B cell (primary cell): ENCODE results near the gene XPC. TPM values are rescaled to one million over a fixed set of nuclear protein-coding genes. Genes with fewer than 3 reads are reported as not detected.

Source experiments
- ATAC-seq: fragments of 200-7000 bp; cut with Tn5 transposase; one replicate; pipeline ENCODE4 v1.10.0; 2021; ENCODE audit warnings: low read depth, mild to moderate bottlenecking, moderate number of reproducible peaks, moderate library complexity
- CTCF ChIA-PET: fragments of 350-600 bp; sonication (Branson Sonifier 250); formaldehyde crosslinking; loops from one replicate; lab custom pipeline; 2021; ENCODE audit warnings: antibody characterized with exemption, inconsistent platforms; lab: Charles Lee
- POLR2A ChIA-PET: fragments of 350-600 bp; sonication (Branson Sonifier 250); formaldehyde crosslinking; loops from one replicate; lab custom pipeline; 2021; ENCODE audit warnings: antibody characterized with exemption; lab: Charles Lee
- DNase-seq: peaks from one replicate; pipeline ENCODE4 v3.0.0; 2013
- H2AFZ ChIP-seq: 2 replicates; pipeline ENCODE4 v1.6.1; 2012; ENCODE audit warnings: mild to moderate bottlenecking, low read depth, low read length; ENCODE audit not compliant: insufficient read depth, poor library complexity, severe bottlenecking
- H3K27ac ChIP-seq, 2 donors: 1 replicate in 1 of 2; 2 replicates in 1 of 2; pipeline ENCODE4 v1.5.1; 2012 to 2013; ENCODE audit warnings: low read length in 2 of 2, mild to moderate bottlenecking in 2 of 2, moderate library complexity in 1 of 2
- H3K27me3 ChIP-seq, 4 experiments: fragments of 200-600 bp in 1 of 4; sonication (generic) in 1 of 4; replicated peaks in 1 of 4; 1 replicate in 2 of 4; 2 replicates in 2 of 4; pipeline versions ENCODE4 v1.6.1 to v1.7.0; 2013 to 2016; ENCODE audit warnings: low read length in 3 of 4, mild to moderate bottlenecking in 2 of 4, mixed read lengths in 1 of 4, moderate library complexity in 1 of 4; ENCODE audit not compliant: insufficient read depth in 4 of 4, control insufficient read depth in 3 of 4; ENCODE audit errors: control extremely low read depth in 1 of 4
- H3K36me3 ChIP-seq, 2 experiments: replicated peaks in 1 of 2; 1 replicate in 1 of 2; 2 replicates in 1 of 2; pipeline versions ENCODE4 v1.6.1 to v1.7.1; 2013; ENCODE audit warnings: low read length in 1 of 2; ENCODE audit not compliant: insufficient read depth in 2 of 2, control insufficient read depth in 1 of 2; ENCODE audit errors: control extremely low read depth in 1 of 2, extremely low read depth in 1 of 2
- H3K4me1 ChIP-seq, 2 donors: fragments of 200-600 bp in 1 of 2; sonication (generic) in 1 of 2; 1 replicate in 1 of 2; 2 replicates in 1 of 2; pipeline versions ENCODE4 v1.5.1 to v1.6.1; 2013 to 2017; ENCODE audit warnings: low read length in 2 of 2; ENCODE audit not compliant: control insufficient read depth in 2 of 2, insufficient read depth in 2 of 2
- H3K4me2 ChIP-seq: replicated peaks from 2 replicates; pipeline ENCODE3; 2012; ENCODE audit warnings: mild to moderate bottlenecking, low read depth, low read length; ENCODE audit not compliant: poor library complexity, severe bottlenecking
- H3K4me3 ChIP-seq, 5 experiments: fragments of 200-600 bp in 1 of 5; sonication (generic) in 1 of 5; 1 replicate in 3 of 5; 2 replicates in 2 of 5; pipeline versions ENCODE4 v1.5.1 to v1.7.0; 2011 to 2016; ENCODE audit warnings: low read length in 4 of 5, mild to moderate bottlenecking in 4 of 5, low read depth in 2 of 5, control low read depth in 1 of 5, moderate library complexity in 1 of 5; ENCODE audit not compliant: insufficient read depth in 1 of 5; ENCODE audit errors: control extremely low read depth in 1 of 5, extremely low read depth in 1 of 5
- H3K79me2 ChIP-seq: fragments of 200-600 bp; sonication (generic); one replicate; pipeline ENCODE4 v1.6.0; 2016; ENCODE audit warnings: low read length; ENCODE audit not compliant: control insufficient read depth, insufficient read depth
- H3K9ac ChIP-seq: fragments of 200-600 bp; sonication (generic); 2 replicates; pipeline ENCODE4 v1.6.1; 2017; ENCODE audit warnings: mild to moderate bottlenecking, low read length, moderate library complexity
- H3K9me3 ChIP-seq, 3 donors: one replicate each; pipeline versions ENCODE4 v1.6.1 to v1.7.1; 2013; ENCODE audit warnings: low read length in 2 of 3; ENCODE audit not compliant: control insufficient read depth in 2 of 3, insufficient read depth in 1 of 3; ENCODE audit errors: control extremely low read depth in 1 of 3
- H4K20me1 ChIP-seq: 2 replicates; pipeline ENCODE4 v1.6.0; 2012; ENCODE audit warnings: mild to moderate bottlenecking, low read length; ENCODE audit not compliant: insufficient read depth, control insufficient read depth, poor library complexity, severe bottlenecking
- H3K27ac Mint-ChIP-seq: one replicate; pipeline ENCODE4 v1.8.0; 2021; ENCODE audit warnings: mixed read lengths
- H3K27me3 Mint-ChIP-seq: one replicate; pipeline ENCODE4 v1.8.0; 2021; ENCODE audit warnings: mixed read lengths
- H3K4me1 Mint-ChIP-seq: one replicate; pipeline ENCODE4 v1.8.0; 2021; ENCODE audit warnings: mixed read lengths
- H3K4me3 Mint-ChIP-seq: one replicate; pipeline ENCODE4 v1.8.0; 2021; ENCODE audit warnings: mixed read lengths
- H3K9me3 Mint-ChIP-seq: one replicate; pipeline ENCODE4 v1.8.0; 2022; ENCODE audit warnings: mixed read lengths; ENCODE audit not compliant: insufficient read depth
- CTCF ChIP-seq: fragments of 200-600 bp; IDR thresholded peaks from one replicate; pipeline ENCODE4 v1.8.0; 2022; ENCODE audit warnings: antibody characterized with exemption, mild to moderate bottlenecking
- EZH2 ChIP-seq: IDR thresholded peaks from 2 replicates; pipeline ENCODE4 v1.6.1; 2012; ENCODE audit warnings: borderline replicate concordance, low read depth, mild to moderate bottlenecking, moderate library complexity, low read length; ENCODE audit not compliant: insufficient read depth, poor library complexity, severe bottlenecking
- WGBS: methylation state at CpG from one replicate; pipeline ENCODE4 v1.1.5; 2013; ENCODE audit warnings: missing lambda C conversion rate; ENCODE audit not compliant: insufficient coverage; 5-methylcytosine and 5-hydroxymethylcytosine counted together
- intact Hi-C: fragments of 100-400 bp; cut with micrococcal nuclease; formaldehyde crosslinking; loops from one replicate; pipeline ENCODE4 v1.10.0; 2022
- polyA plus RNA-seq: library from polyadenylated mRNA; depleted of rRNA; stranded (reverse); fragments of >200 nt; gene quantifications from 2 replicates; pipeline ENCODE4 v1.2.3, GENCODE V29; 2012
- total RNA-seq, 2 donors: library from RNA; stranded (reverse); fragments of 120-200 nt in 1 of 2; gene quantifications; 1 replicate in 1 of 2; 2 replicates in 1 of 2; pipeline versions ENCODE4 v1.2.3 to v1.2.4, GENCODE V29; 2013 to 2022

The XPC gene
- total and polyA plus RNA-seq, 2 donors (not counting 1 experiment from before 2014, with no cell fraction given): 22.5 to 67.6 TPM

- WGBS: 66% methylated on average over 9 of the region's 10 CpGs
- CTCF ChIA-PET: interaction anchor here (0.6 to 4.5 kb wide), 41 partner anchors 8 to 723 kb away, joined by 3 to 52 read pairs (median 4); partner anchors contain the start of genes LSM3, SLC6A6, TMEM43 and XPC
- intact Hi-C loops: loop anchor here (1.0 to 2.0 kb wide), 3 partner anchors 58 to 345 kb away; no protein-coding TSS in a partner anchor
Measured at GRCh38 chr3:14203521-14204079, 25.2 kb upstream of the XPC start.

More at GRCh38 chr3:14203521-14204079, 25.2 kb upstream of the XPC start:
- Histone ChIP-seq H3K27ac (no peak overlapping the region), H3K36me3 (peaks cover 0 to 11% of the 10 kb centered on the region in 2 experiments), H3K79me2 (no peaks in the 10 kb centered on the region), H3K4me3 (no peak overlapping the region), H4K20me1 (no peaks in the 10 kb centered on the region), H3K4me1 (no peaks in the 10 kb centered on the region), H3K4me2 (no peak overlapping the region), H2AFZ (no peak overlapping the region), H3K9me3 (no peaks in the 10 kb centered on the region), H3K9ac (no peak overlapping the region), H3K27me3 (no peaks in the 10 kb centered on the region)
- TF ChIP-seq CTCF (peak; percentile 87), EZH2 (no peak)
- Mint-ChIP-seq H3K4me3 (no peak overlapping the region), H3K27me3 (no peaks in the 10 kb centered on the region), H3K27ac (no peak overlapping the region), H3K4me1 (peaks cover 2% of the 10 kb centered on the region), H3K9me3 (no peaks in the 10 kb centered on the region)
- DNase-seq: peak; percentile 61
- no peak for ATAC-seq
- POLR2A ChIA-PET: no interaction called here
